ENCODE measurements around the gene DGCR2.

DNA sequence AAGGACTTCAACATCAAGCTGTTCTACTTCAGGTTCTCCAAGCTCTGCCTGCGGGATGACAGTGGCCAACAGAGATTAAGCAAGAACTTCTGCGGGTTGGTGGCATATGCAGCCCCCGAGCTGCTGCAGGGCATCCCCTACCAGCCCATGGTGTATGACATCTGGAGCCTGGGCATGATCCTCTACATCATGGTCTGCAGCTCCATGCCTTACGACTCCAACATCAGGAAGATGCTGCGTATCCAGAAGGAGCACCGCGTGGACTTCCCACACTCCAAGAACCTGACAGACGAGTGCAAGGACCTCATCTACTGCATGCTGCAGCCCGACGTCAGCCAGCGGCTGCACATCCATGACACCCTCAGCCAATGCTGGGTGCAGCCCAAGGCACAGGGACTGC is 2.8 kb upstream of the DGCR2 start:
- no peak for TF ChIP-seq GATA2 (IDR thresholded peaks at IDR 0.05; ENCODE audit: low read depth, low read length)
- TF ChIP-seq GATA3 (IDR thresholded peaks at IDR 0.05; ENCODE audit: low read depth, low read length) = no peak
